ENCODE data around the gene RNF34. TPM values are rescaled to one million over a fixed set of nuclear protein-coding genes. Genes with fewer than 3 reads are reported as not detected.
A peak's percentile ranks its signal among the peaks of the same experiment; 100 is the strongest.

The RNF34 gene
- total RNA-seq, 2 experiments from 2014 or later: 85.4 to 145 TPM

GRCh38 chr12:121467638-121468498 is 68.0 kb downstream of the RNF34 start:
- Histone ChIP-seq H3K9me3 (ENCODE audit: low read length) (no peaks in the 10 kb centered on the region), H3K4me3 (ENCODE audit: low read depth, low read length, poor library complexity, severe bottlenecking) (peak overlapping the region; percentile 68), H2AFZ (ENCODE audit: low read length) (peak overlapping the region; percentile 77; the same call in 1 of the 2 replicates), H3K4me1 (ENCODE audit: insufficient read depth, low read length, poor library complexity, severe bottlenecking) (peaks cover 28% of the 10 kb centered on the region), H3K36me3 (ENCODE audit: insufficient read depth, low read length) (peaks cover 15% of the 10 kb centered on the region), H4K20me1 (ENCODE audit: insufficient read depth, low read length) (peaks cover 7% of the 10 kb centered on the region; the same call in 1 of the 2 replicates), H3K79me2 (ENCODE audit: insufficient read depth, low read depth, low read length) (peaks cover 34% of the 10 kb centered on the region), H3K4me2 (ENCODE audit: low read length) (peak overlapping the region; percentile 96), H3K27ac (ENCODE audit: low read depth, low read length, poor library complexity, severe bottlenecking) (peak overlapping the region; percentile 30), H3K9me2 (ENCODE audit: insufficient read depth, low read length) (no peaks in the 10 kb centered on the region)
- intact Hi-C loops (cut with micrococcal nuclease; ENCODE audit: unreplicated experiment): loop anchor here (1.0 kb wide), 1 partner anchor 68 kb away; no protein-coding TSS in a partner anchor
- POLR2A ChIA-PET: interaction anchor here (0.6 to 0.8 kb wide), 2 partner anchors 9 to 28 kb away, joined by 3 read pairs; no protein-coding TSS in a partner anchor
- no TSS peak for BruUV-seq (replicated peaks)
- TF ChIP-seq EZH2phosphoT487 (IDR thresholded peaks at IDR 0.05; ENCODE audit: borderline replicate concordance, low read depth, low read length) (no peak), CTCF (conservative IDR thresholded peaks at IDR 0.05; ENCODE audit: low read length) (no peak)
- no peak for DNase-seq (ENCODE audit: low spot score)
- CTCF ChIA-PET (ENCODE audit: unreplicated experiment): interaction anchor here (0.5 kb wide), 1 partner anchor 9 kb away, joined by 3 read pairs; no protein-coding TSS in a partner anchor

- Histone ChIP-seq H3K9me3 (ENCODE audit: low read length) (no peaks in the 10 kb centered on the region), H3K4me3 (ENCODE audit: low read depth, low read length, poor library complexity, severe bottlenecking) (peak overlapping the region; percentile 68), H3K79me2 (ENCODE audit: insufficient read depth, low read depth, low read length) (peaks cover 28% of the 10 kb centered on the region), H3K9me2 (ENCODE audit: insufficient read depth, low read length) (no peaks in the 10 kb centered on the region), H4K20me1 (ENCODE audit: insufficient read depth, low read length) (peaks cover 7% of the 10 kb centered on the region; the same call in 1 of the 2 replicates), H3K27ac (ENCODE audit: low read depth, low read length, poor library complexity, severe bottlenecking) (no peak overlapping the region), H3K36me3 (ENCODE audit: insufficient read depth, low read length) (peaks cover 15% of the 10 kb centered on the region), H3K4me1 (ENCODE audit: insufficient read depth, low read length, poor library complexity, severe bottlenecking) (peaks cover 28% of the 10 kb centered on the region), H3K4me2 (ENCODE audit: low read length) (peak overlapping the region; percentile 96), H2AFZ (ENCODE audit: low read length) (no peak overlapping the region)
- no peak for TF ChIP-seq EZH2phosphoT487 (IDR thresholded peaks at IDR 0.05; ENCODE audit: borderline replicate concordance, low read depth, low read length)
- ChIA-PET CTCF (ENCODE audit: unreplicated experiment) (no interaction called here), POLR2A (interaction anchor here (0.6 kb wide), 2 partner anchors 28 to 256 kb away, joined by 3 read pairs; no protein-coding TSS in a partner anchor)
- DNase-seq (ENCODE audit: low spot score): no peak
- intact Hi-C loops (cut with micrococcal nuclease; ENCODE audit: unreplicated experiment): no loop called here
- BruUV-seq (replicated peaks): no TSS peak
Observed at GRCh38 chr12:121468499-121468801, 68.5 kb downstream of the RNF34 start.

GRCh38 chr12:121470751-121471150 is 70.8 kb downstream of the RNF34 start:
- Histone ChIP-seq H3K4me1 (ENCODE audit: insufficient read depth, low read length, poor library complexity, severe bottlenecking) (peaks cover 19% of the 10 kb centered on the region), H4K20me1 (ENCODE audit: insufficient read depth, low read length) (peaks cover 2% of the 10 kb centered on the region; the same call in 1 of the 2 replicates), H2AFZ (ENCODE audit: low read length) (no peak overlapping the region), H3K79me2 (ENCODE audit: insufficient read depth, low read depth, low read length) (peaks cover 5% of the 10 kb centered on the region), H3K4me2 (ENCODE audit: low read length) (no peak overlapping the region), H3K9me2 (ENCODE audit: insufficient read depth, low read length) (no peaks in the 10 kb centered on the region), H3K9me3 (ENCODE audit: low read length) (no peaks in the 10 kb centered on the region), H3K4me3 (ENCODE audit: low read depth, low read length, poor library complexity, severe bottlenecking) (no peak overlapping the region), H3K36me3 (ENCODE audit: insufficient read depth, low read length) (no peaks in the 10 kb centered on the region), H3K27ac (ENCODE audit: low read depth, low read length, poor library complexity, severe bottlenecking) (no peak overlapping the region)
- intact Hi-C loops (cut with micrococcal nuclease; ENCODE audit: unreplicated experiment): no loop called here
- ChIA-PET CTCF (ENCODE audit: unreplicated experiment) (no interaction called here), POLR2A (no interaction called here)
- TF ChIP-seq EZH2phosphoT487 (IDR thresholded peaks at IDR 0.05; ENCODE audit: borderline replicate concordance, low read depth, low read length) (no peak), CTCF (conservative IDR thresholded peaks at IDR 0.05; ENCODE audit: low read length) (no peak)
- no TSS peak for BruUV-seq (replicated peaks)
- no peak for DNase-seq (ENCODE audit: low spot score)

All from OCI-LY7 (cell line).